Mammary epithelial cell (primary cell): ENCODE data around the gene GZF1.

Source experiments
- CTCF ChIP-seq, 2 donors: IDR thresholded peaks in 1 of 2; conservative IDR thresholded peaks in 1 of 2; 2 replicates each; pipeline ENCODE4 v1.5.1; 2011 to 2012; ENCODE audit warnings: inconsistent platforms in 2 of 2, low read length in 2 of 2, mild to moderate bottlenecking in 2 of 2, control low read depth in 1 of 2, low read depth in 1 of 2; ENCODE audit not compliant: insufficient read depth in 1 of 2; ENCODE audit errors: extremely low read depth in 1 of 2
- EZH2 ChIP-seq: IDR thresholded peaks from 2 replicates; pipeline ENCODE4 v1.6.1; 2012; ENCODE audit warnings: low read length, inconsistent platforms, borderline replicate concordance

GRCh38 chr20:23361476-23362391 lies at the start of gene GZF1:
- TF ChIP-seq CTCF (conservative IDR thresholded peaks at IDR 0.05 in 1 of 2, IDR thresholded peaks at IDR 0.05 in 1 of 2; ENCODE audit: extremely low read depth in 1 of 2, insufficient read depth in 1 of 2, low read depth in 1 of 2, low read length in 2 of 2) (no peak), EZH2 (no peak)
